Measurements from ENCODE around the gene HS3ST4. TPM values are rescaled to one million over a fixed set of nuclear protein-coding genes. Genes with fewer than 3 reads are reported as not detected.

The HS3ST4 gene
- total RNA-seq, 4 donors from 2014 or later = 0.49 to 1.4 (median 0.64) TPM; not detected in 1

GRCh38 chr16:25905810-25906209, 214.1 kb downstream of the HS3ST4 start:
- Histone ChIP-seq H3K36me3 (no peaks in the 10 kb centered on the region), H3K4me3 (no peak overlapping the region), H3K27me3 (no peaks in the 10 kb centered on the region), H3K9me3 (no peaks in the 10 kb centered on the region), H3K4me1 (no peaks in the 10 kb centered on the region), H3K27ac (no peak overlapping the region)
- no peak for TF ChIP-seq EP300 (IDR thresholded peaks at IDR 0.05)
- TF ChIP-seq CTCF (IDR thresholded peaks at IDR 0.05) = no peak
- no peak for TF ChIP-seq POLR2A (IDR thresholded peaks at IDR 0.05)
- TF ChIP-seq POLR2AphosphoS5 (IDR thresholded peaks at IDR 0.05) = no peak
- WGBS = 82% methylated on average over 6 of the region's 6 CpGs
- no peak for DNase-seq (ENCODE audit: low spot score in 2 of 2)

GRCh38 chr16:25910971-25911370, 219.2 kb downstream of the HS3ST4 start:
- TF ChIP-seq EP300 (IDR thresholded peaks at IDR 0.05) (no peak), POLR2AphosphoS5 (IDR thresholded peaks at IDR 0.05) (no peak), CTCF (IDR thresholded peaks at IDR 0.05) (no peak), POLR2A (IDR thresholded peaks at IDR 0.05) (no peak)
- DNase-seq (ENCODE audit: low spot score in 2 of 2) = no peak
- no peaks in the 10 kb centered on the region for H3K36me3 ChIP-seq
- no peaks in the 10 kb centered on the region for H3K4me1 ChIP-seq
- H3K27me3 ChIP-seq = no peaks in the 10 kb centered on the region
- 65% methylated on average over 2 of the region's 2 CpGs for WGBS
- no peaks in the 10 kb centered on the region for H3K9me3 ChIP-seq
- no peak overlapping the region for H3K27ac ChIP-seq
- H3K4me3 ChIP-seq = no peak overlapping the region

GRCh38 chr16:25912321-25912720, 220.6 kb downstream of the HS3ST4 start:
- Histone ChIP-seq H3K36me3 (no peaks in the 10 kb centered on the region), H3K4me1 (no peaks in the 10 kb centered on the region), H3K9me3 (no peaks in the 10 kb centered on the region), H3K4me3 (no peak overlapping the region), H3K27ac (no peak overlapping the region), H3K27me3 (no peaks in the 10 kb centered on the region)
- no peak for TF ChIP-seq POLR2A (IDR thresholded peaks at IDR 0.05)
- no peak for TF ChIP-seq POLR2AphosphoS5 (IDR thresholded peaks at IDR 0.05)
- no peak for TF ChIP-seq CTCF (IDR thresholded peaks at IDR 0.05)
- TF ChIP-seq EP300 (IDR thresholded peaks at IDR 0.05) = no peak
- WGBS = 68% methylated on average over 5 of the region's 5 CpGs
- no peak for DNase-seq (ENCODE audit: low spot score in 2 of 2)

- Histone ChIP-seq H3K4me1 (no peaks in the 10 kb centered on the region), H3K9me3 (no peaks in the 10 kb centered on the region), H3K4me3 (no peak overlapping the region), H3K36me3 (no peaks in the 10 kb centered on the region), H3K27ac (no peak overlapping the region), H3K27me3 (no peaks in the 10 kb centered on the region)
- no peak for DNase-seq (ENCODE audit: low spot score in 2 of 2)
- WGBS = 74% methylated on average over 7 of the region's 7 CpGs
- TF ChIP-seq POLR2A (IDR thresholded peaks at IDR 0.05) (no peak), POLR2AphosphoS5 (IDR thresholded peaks at IDR 0.05) (no peak), CTCF (IDR thresholded peaks at IDR 0.05) (no peak), EP300 (IDR thresholded peaks at IDR 0.05) (no peak)
Measured at GRCh38 chr16:25914357-25914962, 222.7 kb downstream of the HS3ST4 start.

GRCh38 chr16:25916037-25916436, 224.3 kb downstream of the HS3ST4 start:
- TF ChIP-seq EP300 (IDR thresholded peaks at IDR 0.05) = no peak
- TF ChIP-seq POLR2AphosphoS5 (IDR thresholded peaks at IDR 0.05) = no peak
- no peak for TF ChIP-seq POLR2A (IDR thresholded peaks at IDR 0.05)
- no peak for TF ChIP-seq CTCF (IDR thresholded peaks at IDR 0.05)
- 39% methylated on average over 4 of the region's 4 CpGs for WGBS
- no peaks in the 10 kb centered on the region for H3K36me3 ChIP-seq

More at GRCh38 chr16:25916037-25916436, 224.3 kb downstream of the HS3ST4 start:
- Histone ChIP-seq H3K27ac (no peak overlapping the region), H3K4me1 (no peaks in the 10 kb centered on the region), H3K9me3 (no peaks in the 10 kb centered on the region), H3K4me3 (no peak overlapping the region), H3K27me3 (no peaks in the 10 kb centered on the region)
- DNase-seq (ENCODE audit: low spot score in 2 of 2) = no peak

Measured in suprapubic skin (tissue), 4 donors.